ENCODE measurements around the gene VLDLR. TPM values are rescaled to one million over a fixed set of nuclear protein-coding genes. Genes with fewer than 3 reads are reported as not detected.

The VLDLR gene
- total RNA-seq, 1 donor, result 4.7 TPM

DNA sequence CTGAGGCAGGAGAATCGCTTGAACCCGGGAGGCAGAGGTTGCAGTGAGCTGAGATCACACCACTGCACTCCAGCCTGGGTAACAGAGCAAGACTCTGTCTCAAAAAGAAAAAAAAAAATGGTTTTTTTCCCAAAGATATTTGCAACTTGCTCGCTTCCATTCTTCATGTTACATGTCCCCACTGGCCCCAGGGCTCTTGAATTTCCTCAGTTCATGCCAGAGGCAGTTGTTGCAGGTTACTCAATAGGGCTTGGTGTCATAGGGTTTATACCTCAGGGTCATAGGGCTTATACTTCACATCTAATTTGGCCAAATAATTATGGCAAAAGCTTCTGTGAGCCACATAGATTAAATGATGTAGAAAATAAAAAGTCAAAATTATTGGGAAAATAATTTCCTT is 51.6 kb downstream of the VLDLR start:
- H3K4me3 ChIP-seq (ENCODE audit: low read depth, low read length), result no peak overlapping the region
- DNase-seq (ENCODE audit: low read depth), result no peak
- no peak for TF ChIP-seq CTCF (IDR thresholded peaks at IDR 0.05; ENCODE audit: insufficient read depth, low read depth, low read length)

DNA sequence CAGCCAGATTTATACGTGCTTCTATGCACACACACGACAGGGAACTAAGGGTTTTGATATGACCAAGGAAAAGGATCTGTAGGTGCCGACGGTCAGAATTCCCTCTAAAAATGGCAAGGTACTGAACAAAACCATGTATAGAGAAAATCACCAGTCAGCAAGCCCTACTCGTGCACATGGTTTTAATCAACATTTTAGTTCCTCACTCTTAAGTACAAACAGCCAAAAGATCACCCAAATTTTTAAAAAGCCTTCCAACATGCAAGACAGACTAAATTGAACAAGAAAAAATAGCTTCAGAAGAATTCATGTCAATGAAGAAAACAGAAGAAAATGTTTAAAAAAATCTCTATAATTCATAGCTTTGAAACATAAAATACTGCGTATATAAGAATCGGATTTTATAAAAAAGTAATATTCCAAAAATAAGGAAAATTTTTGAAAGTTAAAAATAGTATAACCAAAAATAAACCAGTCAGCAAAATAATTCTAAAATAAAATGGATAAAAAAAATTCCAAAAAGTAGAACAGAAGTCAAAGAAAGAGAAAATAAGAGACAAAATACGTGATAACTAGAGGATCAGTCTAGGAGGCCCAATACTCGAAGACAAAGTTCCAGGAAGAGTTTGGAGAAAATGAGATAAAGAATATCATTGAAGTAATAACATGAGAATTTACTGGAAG is 52.7 kb downstream of the VLDLR start:
- no peak for DNase-seq (ENCODE audit: low read depth)
- TF ChIP-seq CTCF (IDR thresholded peaks at IDR 0.05; ENCODE audit: insufficient read depth, low read depth, low read length), result no peak
- no peak overlapping the region for H3K4me3 ChIP-seq (ENCODE audit: low read depth, low read length)

GRCh38 chr9:2675834-2676233 is 54.2 kb downstream of the VLDLR start:
- no peak for DNase-seq (ENCODE audit: low read depth)
- TF ChIP-seq CTCF (IDR thresholded peaks at IDR 0.05; ENCODE audit: insufficient read depth, low read depth, low read length), result no peak
- no peak overlapping the region for H3K4me3 ChIP-seq (ENCODE audit: low read depth, low read length)

DNA sequence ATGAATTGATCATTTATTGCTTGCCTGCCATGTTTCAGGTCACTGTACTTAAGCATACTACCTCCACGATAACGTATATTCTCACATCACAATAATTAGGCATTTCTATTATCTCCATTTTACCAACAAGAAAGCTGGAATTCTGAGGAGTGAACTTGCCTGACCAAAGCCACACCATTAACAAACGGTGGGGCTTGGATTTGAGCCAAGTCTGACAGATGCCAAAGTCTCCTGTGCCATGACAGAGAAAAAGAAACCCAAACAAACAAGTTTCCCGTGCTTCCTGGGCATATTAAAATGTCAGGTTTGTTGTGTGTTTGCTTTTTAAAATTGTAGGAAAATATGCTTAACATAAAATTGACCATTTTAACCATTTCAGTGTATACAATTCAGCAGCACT is 54.9 kb downstream of the VLDLR start:
- H3K4me3 ChIP-seq (ENCODE audit: low read depth, low read length), result no peak overlapping the region
- DNase-seq (ENCODE audit: low read depth), result no peak
- TF ChIP-seq CTCF (IDR thresholded peaks at IDR 0.05; ENCODE audit: insufficient read depth, low read depth, low read length), result no peak

GRCh38 chr9:2677915-2678889 is 56.6 kb downstream of the VLDLR start:
- no peak for TF ChIP-seq CTCF (IDR thresholded peaks at IDR 0.05; ENCODE audit: insufficient read depth, low read depth, low read length)
- no peak for DNase-seq (ENCODE audit: low read depth)
- no peak overlapping the region for H3K4me3 ChIP-seq (ENCODE audit: low read depth, low read length)

GRCh38 chr9:2679011-2679410 is 57.4 kb downstream of the VLDLR start:
- no peak for DNase-seq (ENCODE audit: low read depth)
- no peak overlapping the region for H3K4me3 ChIP-seq (ENCODE audit: low read depth, low read length)
- no peak for TF ChIP-seq CTCF (IDR thresholded peaks at IDR 0.05; ENCODE audit: insufficient read depth, low read depth, low read length)

Data from fibroblast of villous mesenchyme (primary cell).